Astrocyte of the spinal cord (primary cell): ENCODE measurements around the gene SDSL.

Experiments
- DNase-seq: peaks from one replicate; pipeline ENCODE4 v3.0.0; 2011; ENCODE audit warnings: low read depth, low spot score
- H3K4me3 ChIP-seq: 2 replicates; pipeline ENCODE4 v1.5.1; 2011; ENCODE audit warnings: low read depth, mild to moderate bottlenecking, low read length, moderate library complexity
- in situ Hi-C: cut with HindIII; loops from 2 replicates; pipeline ENCODE4 v1.10.0; 2017; ENCODE audit warnings: low sequenced_read_pairs
- TF ChIP-seq, protein P1 (sequence below): IDR thresholded peaks from 2 replicates; pipeline ENCODE4 v1.5.1; 2012; ENCODE audit warnings: low read depth, mild to moderate bottlenecking, low read length, inconsistent platforms

The SDSL gene

DNA sequence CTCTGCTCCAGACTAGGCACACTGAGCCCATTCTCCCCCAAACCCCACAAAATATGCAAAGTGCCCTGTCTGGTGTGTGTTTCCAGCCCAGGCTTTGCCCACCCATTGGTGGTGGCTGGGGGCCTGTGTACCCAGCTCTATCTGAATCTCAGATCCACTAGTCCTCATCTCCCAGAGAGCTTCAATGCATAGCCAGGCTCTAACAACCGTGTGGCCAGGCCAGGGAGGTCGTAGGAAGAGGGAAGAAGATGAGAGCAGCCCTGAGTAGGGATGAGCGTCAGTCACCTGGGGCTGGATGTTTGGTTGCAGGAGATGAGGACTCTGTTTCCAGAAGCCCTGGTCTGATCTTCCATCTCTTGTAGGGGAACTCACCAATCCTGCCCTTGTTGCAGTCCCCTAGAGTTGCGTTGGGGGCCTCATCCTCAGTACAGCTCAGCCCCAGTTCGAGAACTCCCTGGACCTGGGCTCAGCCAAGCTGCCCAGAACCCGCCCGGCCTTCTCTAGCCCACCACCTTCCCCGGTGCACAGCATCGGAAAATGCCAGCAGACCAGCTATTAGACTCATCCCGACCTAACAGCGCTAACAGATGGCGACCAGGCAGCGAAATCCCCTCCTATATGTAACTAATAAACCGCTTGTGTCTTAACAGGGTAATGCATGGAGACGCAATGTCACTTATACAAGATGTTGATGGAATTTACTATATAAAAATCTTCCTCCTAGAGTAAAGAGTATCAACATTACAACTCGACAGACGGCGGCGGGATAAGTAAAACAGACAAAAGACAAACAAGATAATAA, 52.7 kb downstream of the SDSL start:
- no peak for DNase-seq
- in situ Hi-C loops = no loop called here
- H3K4me3 ChIP-seq = no peak overlapping the region
- TF ChIP-seq, protein P1, sequence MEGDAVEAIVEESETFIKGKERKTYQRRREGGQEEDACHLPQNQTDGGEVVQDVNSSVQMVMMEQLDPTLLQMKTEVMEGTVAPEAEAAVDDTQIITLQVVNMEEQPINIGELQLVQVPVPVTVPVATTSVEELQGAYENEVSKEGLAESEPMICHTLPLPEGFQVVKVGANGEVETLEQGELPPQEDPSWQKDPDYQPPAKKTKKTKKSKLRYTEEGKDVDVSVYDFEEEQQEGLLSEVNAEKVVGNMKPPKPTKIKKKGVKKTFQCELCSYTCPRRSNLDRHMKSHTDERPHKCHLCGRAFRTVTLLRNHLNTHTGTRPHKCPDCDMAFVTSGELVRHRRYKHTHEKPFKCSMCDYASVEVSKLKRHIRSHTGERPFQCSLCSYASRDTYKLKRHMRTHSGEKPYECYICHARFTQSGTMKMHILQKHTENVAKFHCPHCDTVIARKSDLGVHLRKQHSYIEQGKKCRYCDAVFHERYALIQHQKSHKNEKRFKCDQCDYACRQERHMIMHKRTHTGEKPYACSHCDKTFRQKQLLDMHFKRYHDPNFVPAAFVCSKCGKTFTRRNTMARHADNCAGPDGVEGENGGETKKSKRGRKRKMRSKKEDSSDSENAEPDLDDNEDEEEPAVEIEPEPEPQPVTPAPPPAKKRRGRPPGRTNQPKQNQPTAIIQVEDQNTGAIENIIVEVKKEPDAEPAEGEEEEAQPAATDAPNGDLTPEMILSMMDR = no peak

DNA sequence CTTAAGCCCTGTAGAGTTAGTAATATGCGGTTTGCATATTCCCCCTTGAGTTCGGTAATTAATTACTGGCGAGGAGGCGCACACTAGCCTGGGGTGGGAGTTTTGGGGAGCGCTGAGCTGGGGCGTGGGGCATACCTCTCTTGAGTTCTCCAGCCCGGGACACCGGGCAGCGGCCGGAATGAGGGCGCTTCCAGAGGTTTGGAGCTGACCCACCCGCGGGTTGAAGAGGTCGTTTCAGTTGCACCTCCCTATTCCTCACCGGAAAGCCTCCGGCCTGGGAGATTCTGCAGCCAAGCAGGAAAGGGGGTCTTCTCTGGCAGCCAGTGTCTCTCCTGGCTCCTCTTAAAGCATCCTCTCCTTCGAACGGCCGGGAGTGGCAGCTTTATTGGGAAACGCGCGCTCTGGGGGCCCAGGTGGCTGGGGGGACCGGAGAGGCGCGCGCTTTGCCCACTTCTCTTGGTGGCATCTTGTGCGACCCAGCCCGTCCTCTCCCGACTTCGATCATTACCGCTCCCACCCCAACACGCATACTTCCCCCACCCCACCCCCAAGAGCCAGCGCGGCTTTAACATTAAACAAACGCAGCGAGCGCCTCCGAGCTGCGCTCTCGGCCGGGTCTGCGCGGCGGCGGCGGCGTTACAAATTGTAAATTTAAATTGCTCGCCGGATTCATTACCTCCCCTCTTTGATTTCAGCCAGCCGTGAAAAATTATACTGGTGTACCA, 53.4 kb downstream of the SDSL start:
- H3K4me3 ChIP-seq = no peak overlapping the region
- in situ Hi-C loops = no loop called here
- TF ChIP-seq, protein P1 = no peak
- DNase-seq = no peak

DNA sequence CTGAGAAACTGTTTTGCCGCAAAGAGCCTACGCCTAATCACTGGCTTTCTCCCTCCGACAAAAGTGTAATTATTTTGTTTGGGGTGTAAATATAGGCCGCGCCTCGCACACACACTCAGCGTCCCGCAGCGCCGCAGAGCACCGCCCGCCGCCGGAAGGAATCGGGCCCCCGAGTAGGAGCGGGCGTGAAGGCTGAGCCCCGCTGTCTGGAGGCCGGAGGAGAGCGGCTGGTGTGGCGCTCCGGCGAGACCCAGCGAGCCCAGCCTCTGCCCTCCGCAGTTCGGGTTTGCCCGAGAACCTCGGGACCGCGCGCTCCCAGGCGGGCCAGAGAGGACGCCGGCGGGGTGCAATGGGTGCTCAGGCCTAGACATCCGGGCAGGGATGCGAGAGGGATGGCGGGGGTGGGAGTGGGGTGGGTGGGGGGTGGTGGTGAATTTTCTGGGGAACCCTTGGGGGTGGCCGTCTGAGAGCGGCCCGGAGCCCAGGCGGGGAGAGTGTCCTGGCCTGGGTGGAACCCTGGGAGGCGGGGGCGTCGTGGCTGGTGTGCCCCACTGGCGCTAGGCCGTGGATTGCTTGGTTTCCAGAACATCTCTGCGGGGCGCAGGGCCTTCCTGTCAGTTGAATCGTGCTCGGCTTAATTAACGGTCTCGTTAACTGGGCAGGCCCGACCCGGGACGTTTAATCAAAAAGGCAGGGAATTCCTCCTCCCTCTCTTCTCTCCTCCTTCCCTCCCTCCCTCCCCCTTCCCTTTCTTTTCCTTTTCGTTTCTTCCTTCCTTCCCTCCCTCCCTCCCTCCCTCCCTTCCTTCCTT, 54.2 kb downstream of the SDSL start:
- no peak for DNase-seq
- in situ Hi-C loops = no loop called here
- TF ChIP-seq, protein P1 = no peak
- no peak overlapping the region for H3K4me3 ChIP-seq

DNA sequence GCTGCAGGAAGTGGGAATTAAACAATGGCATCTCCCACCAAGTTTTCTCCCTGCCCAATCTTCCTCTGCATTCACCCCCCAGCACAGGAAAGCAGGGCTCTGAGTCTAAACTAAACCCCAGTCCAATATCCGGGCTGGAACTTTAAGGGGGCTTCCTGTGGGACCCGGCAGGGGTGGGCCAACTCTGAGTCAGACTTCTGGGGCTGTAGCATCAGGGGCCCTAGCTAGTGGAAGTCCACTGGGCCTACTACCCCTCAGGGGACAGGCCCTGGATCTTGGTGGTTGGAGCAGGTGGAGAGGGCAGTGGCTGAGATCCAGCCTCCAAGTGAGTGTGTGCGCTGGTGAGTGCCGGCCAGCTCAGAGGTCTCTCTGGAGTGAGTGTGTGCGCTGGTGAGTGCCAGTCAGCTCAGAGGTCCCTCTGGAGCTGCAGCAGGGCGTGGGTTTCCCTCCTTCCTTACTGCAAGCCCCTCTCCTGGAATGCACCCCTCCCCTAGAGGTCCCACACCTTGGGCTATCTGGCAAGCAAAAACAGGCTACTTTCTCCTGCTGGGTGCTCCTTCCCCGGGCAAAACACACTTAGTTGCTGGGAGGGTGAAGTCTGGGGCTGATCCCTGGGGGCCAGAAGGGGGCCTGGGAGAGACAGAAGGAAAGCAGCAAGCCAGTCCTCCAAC, 55.1 kb downstream of the SDSL start:
- DNase-seq = no peak
- in situ Hi-C loops = no loop called here
- no peak overlapping the region for H3K4me3 ChIP-seq
- TF ChIP-seq, protein P1 = no peak

DNA sequence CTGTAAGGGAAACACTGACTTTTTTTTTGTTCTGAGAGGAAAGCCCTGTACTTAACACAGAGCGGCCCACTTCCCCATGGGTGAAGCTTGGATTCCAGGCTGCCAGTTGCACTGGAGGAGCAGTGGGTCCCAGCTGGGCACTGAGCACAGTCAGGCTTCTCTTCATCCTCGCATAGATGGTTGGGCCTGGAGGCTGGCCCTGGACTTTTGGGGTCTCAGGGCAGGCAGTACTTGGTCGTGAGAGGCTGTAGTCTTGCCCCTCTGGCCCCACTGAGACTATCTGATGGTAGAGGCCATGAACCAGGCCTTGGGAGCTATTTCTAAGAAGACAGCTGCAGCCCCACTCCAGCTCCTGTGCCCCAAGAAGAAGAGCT, 55.6 kb downstream of the SDSL start:
- TF ChIP-seq, protein P1 = no peak
- no peak for DNase-seq
- no peak overlapping the region for H3K4me3 ChIP-seq
- in situ Hi-C loops = no loop called here
